Measurements from ENCODE around the gene RBM18. TPM values are rescaled to one million over a fixed set of nuclear protein-coding genes. Genes with fewer than 3 reads are reported as not detected.

RBM18 gene
- total RNA-seq, 1 donor from 2014 or later: 17.5 TPM

GRCh38 chr9:122268041-122268814 lies 3.6 kb upstream of the RBM18 start:
- peaks cover 9% of the 10 kb centered on the region for H3K36me3 ChIP-seq
- no peak overlapping the region for H3K27ac ChIP-seq
- no peaks in the 10 kb centered on the region for H3K27me3 ChIP-seq
- H3K4me1 ChIP-seq: peaks cover 14% of the 10 kb centered on the region
- TF ChIP-seq, protein P1, sequence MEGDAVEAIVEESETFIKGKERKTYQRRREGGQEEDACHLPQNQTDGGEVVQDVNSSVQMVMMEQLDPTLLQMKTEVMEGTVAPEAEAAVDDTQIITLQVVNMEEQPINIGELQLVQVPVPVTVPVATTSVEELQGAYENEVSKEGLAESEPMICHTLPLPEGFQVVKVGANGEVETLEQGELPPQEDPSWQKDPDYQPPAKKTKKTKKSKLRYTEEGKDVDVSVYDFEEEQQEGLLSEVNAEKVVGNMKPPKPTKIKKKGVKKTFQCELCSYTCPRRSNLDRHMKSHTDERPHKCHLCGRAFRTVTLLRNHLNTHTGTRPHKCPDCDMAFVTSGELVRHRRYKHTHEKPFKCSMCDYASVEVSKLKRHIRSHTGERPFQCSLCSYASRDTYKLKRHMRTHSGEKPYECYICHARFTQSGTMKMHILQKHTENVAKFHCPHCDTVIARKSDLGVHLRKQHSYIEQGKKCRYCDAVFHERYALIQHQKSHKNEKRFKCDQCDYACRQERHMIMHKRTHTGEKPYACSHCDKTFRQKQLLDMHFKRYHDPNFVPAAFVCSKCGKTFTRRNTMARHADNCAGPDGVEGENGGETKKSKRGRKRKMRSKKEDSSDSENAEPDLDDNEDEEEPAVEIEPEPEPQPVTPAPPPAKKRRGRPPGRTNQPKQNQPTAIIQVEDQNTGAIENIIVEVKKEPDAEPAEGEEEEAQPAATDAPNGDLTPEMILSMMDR (IDR thresholded peaks at IDR 0.05): no peak
- intact Hi-C loops (cut with DNase I): no loop called here
- no peak for ATAC-seq
- no peak for DNase-seq
- H3K4me3 ChIP-seq: no peak overlapping the region
- no peaks in the 10 kb centered on the region for H3K9me3 ChIP-seq

GRCh38 chr9:122265149-122265915 lies 692 bp upstream of the RBM18 start:
- intact Hi-C loops (cut with DNase I): no loop called here

GRCh38 chr9:122263699-122264349 lies 816 bp downstream of the RBM18 start:
- ATAC-seq: no peak
- peak overlapping the region; percentile 84 for H3K4me3 ChIP-seq
- intact Hi-C loops (cut with DNase I): no loop called here
- DNase-seq: no peak
- TF ChIP-seq, protein P1 (IDR thresholded peaks at IDR 0.05): no peak
- H3K9me3 ChIP-seq: no peaks in the 10 kb centered on the region
- peak overlapping the region; percentile 97 for H3K27ac ChIP-seq
- no peaks in the 10 kb centered on the region for H3K27me3 ChIP-seq
- peaks cover 34% of the 10 kb centered on the region for H3K4me1 ChIP-seq
- peaks cover 32% of the 10 kb centered on the region for H3K36me3 ChIP-seq

More at GRCh38 chr9:122265149-122265915, 692 bp upstream of the RBM18 start:
- no peaks in the 10 kb centered on the region for H3K9me3 ChIP-seq
- peak; percentile 11 for ATAC-seq
- H3K27me3 ChIP-seq: no peaks in the 10 kb centered on the region
- DNase-seq: no peak
- H3K4me1 ChIP-seq: peaks cover 34% of the 10 kb centered on the region
- peak overlapping the region; percentile 84 for H3K4me3 ChIP-seq
- TF ChIP-seq, protein P1 (IDR thresholded peaks at IDR 0.05): no peak
- peak overlapping the region; percentile 97 for H3K27ac ChIP-seq
- H3K36me3 ChIP-seq: peaks cover 16% of the 10 kb centered on the region

- Histone ChIP-seq H3K27me3 (no peaks in the 10 kb centered on the region), H3K4me3 (no peak overlapping the region), H3K9me3 (no peaks in the 10 kb centered on the region), H3K36me3 (peaks cover 47% of the 10 kb centered on the region), H3K4me1 (peaks cover 34% of the 10 kb centered on the region), H3K27ac (no peak overlapping the region)
- TF ChIP-seq, protein P1 (IDR thresholded peaks at IDR 0.05): no peak
- no peak for DNase-seq
- ATAC-seq: no peak
- intact Hi-C loops (cut with DNase I): no loop called here
Measured at GRCh38 chr9:122262073-122262472, 2.6 kb downstream of the RBM18 start.

- H3K4me3 ChIP-seq: no peak overlapping the region
- H3K36me3 ChIP-seq: peaks cover 47% of the 10 kb centered on the region
- ATAC-seq (peak; percentile 54), DNase-seq (peak; percentile 69)
- no peak overlapping the region for H3K27ac ChIP-seq
- peaks cover 34% of the 10 kb centered on the region for H3K4me1 ChIP-seq
- TF ChIP-seq, protein P1 (IDR thresholded peaks at IDR 0.05): no peak
- no peaks in the 10 kb centered on the region for H3K27me3 ChIP-seq
- intact Hi-C loops (cut with DNase I): no loop called here
- no peaks in the 10 kb centered on the region for H3K9me3 ChIP-seq
Measured at GRCh38 chr9:122261469-122261881, 3.2 kb downstream of the RBM18 start.

All from upper lobe of right lung (tissue), 1 donor.